Amygdala (tissue), 56 donors: ENCODE results near the gene UTS2B.
A peak's percentile ranks its signal among the peaks of the same experiment; 100 is the strongest.

Experiments used
- DNase-seq, 56 donors: peaks; one replicate each; lab custom pipeline; 2025; lab: John Stamatoyannopoulos, UW

Gene UTS2B

DNA sequence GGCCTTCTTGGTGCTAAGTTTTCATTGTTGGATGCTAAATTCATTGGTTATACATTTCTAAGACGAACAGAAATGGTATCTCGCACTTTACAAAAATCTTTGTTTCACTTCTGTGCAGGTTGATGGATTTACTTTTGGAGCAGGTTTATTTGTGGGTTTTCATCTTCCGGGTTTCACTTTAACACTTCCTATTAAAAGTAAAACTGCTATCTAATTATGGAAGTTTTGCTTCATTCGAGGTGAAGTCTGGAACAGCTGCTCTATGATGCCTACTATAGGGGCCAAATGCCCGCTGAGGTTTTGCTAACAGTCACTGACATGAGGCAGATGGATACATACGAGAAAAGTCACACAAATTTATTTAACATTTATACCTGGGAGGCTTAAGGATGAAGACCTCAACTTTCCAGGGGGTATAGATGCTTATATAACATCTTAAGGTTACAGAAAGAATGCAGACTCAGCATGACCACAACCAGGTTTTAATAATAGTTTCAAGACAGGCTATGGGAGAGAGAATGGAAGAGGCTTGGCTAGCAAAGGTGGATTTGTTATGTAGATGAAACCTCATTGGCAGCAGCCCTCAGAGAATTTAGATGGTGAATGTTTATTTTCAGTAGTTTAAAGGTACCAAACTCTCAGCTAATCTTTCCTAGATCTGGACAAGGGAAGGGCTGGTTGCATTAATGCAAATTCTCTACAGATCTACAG is 77.1 kb downstream of the UTS2B start:
- no peak for DNase-seq

DNA sequence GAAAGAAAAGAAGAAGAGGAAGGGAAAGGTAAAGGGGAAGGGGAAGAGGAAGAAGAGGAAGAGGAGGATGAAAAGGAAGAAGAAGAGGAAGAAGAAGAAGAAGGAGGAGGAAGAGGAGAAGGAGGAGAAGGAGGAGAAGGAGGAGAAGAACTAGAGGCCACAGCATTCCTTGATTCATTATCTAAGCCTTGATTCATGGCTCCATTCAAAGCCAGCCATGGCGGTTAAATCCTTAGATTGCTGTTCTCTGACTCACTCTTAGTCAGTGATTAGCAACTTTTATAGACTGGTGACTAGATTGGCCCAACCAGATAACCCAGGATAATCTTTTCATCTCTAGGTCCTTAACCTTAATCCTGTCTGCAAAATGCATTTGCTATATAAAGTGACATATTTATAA is 83.7 kb downstream of the UTS2B start:
- no peak for DNase-seq

DNA sequence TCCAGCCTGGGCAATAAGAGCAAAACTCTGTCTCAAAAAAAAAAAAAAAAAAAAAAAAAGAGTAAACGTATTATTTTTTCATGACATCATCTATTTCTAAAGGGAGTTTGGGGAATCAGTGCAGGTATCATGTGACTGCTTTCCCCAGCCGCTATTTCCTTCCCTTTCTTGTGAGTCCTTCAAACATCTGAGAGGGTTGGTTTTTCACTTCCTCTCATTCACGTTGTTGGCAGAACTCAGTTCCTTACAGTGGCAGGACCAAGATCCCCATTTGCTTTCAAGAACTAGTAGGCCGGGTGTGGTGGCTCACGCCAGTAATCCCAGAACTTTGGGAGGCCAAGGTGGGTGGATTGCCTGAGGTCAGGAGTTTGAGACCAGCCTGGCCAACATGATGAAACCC is 84.3 kb downstream of the UTS2B start:
- DNase-seq, result peak in 4 of 56 donors; percentile 11 to 46 (median 32)

DNA sequence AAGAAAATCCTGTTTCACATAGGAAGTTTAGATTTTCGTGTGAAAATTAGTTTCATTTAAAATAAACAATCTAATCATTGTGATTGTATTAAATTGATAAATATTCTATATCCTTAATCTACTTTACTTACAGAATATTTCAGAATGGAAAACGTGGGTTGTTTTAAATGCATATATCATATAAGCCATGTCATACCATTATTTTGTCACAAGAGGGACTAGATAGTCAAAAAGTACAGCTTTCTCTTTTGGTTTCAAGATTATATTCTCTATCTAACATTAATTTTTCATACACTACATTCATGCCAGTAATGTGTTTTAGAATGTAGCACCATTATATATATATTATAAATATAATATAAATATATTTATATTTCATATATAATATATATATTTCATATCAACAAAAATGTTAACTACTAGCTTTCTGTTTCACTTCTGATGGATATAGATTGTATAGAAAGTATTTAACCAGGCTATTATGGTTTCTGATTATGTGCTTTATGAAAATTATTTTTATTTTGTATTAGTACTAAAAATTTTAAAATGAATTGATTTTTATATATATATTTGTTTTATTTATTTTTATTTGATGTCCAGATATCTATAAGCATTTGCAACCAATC is 86.0 kb downstream of the UTS2B start:
- no peak for DNase-seq

DNA sequence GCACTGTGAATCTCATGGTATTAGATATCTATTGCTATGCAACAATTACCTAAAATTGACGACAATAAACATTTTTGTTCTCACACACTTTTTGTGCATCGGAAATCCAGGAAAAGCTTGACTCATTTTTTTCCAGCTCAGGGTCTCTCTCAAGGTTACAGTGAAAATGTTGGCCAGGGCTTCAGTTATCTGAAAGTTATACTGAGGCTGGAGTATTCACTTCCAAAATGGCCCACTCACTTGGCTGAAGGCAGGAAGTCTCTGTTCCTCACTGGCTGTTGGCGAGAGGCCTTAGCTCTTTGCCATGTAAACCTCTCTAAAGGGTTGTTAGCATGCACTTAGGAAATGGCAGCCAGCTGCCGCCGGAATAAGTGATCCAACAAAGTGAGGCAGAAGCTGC is 89.8 kb downstream of the UTS2B start:
- DNase-seq, result peak in 1 of 56 donors; percentile 7

DNA sequence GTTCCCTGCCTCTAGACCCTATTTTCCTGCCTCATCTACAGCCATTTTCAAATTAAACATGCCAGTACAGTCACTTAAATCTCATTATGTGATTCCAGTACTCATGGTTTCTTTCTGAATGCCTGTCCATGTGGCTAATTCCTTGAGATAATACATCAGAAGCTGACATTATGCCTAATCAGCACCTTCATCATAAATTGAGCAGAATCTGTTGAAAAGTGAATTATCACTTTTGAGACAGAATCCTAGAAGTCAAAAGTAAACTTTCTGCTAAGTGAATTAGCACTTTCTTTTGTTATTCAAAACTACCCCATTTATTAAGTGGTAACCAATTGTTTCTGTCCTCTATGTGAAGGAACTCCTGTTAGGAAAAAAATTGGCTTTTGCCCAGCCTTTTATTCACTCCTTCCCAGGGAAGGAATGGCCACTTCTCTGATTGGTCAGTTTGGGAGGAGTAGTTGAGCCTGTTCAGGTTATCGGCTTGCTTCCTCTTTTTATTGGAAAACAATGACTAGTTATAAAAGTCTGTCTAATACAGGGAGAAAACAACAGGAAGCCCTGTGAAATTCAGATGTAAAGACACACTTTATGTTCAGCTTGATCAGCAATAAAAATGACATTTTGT is 90.8 kb downstream of the UTS2B start:
- no peak for DNase-seq

DNA sequence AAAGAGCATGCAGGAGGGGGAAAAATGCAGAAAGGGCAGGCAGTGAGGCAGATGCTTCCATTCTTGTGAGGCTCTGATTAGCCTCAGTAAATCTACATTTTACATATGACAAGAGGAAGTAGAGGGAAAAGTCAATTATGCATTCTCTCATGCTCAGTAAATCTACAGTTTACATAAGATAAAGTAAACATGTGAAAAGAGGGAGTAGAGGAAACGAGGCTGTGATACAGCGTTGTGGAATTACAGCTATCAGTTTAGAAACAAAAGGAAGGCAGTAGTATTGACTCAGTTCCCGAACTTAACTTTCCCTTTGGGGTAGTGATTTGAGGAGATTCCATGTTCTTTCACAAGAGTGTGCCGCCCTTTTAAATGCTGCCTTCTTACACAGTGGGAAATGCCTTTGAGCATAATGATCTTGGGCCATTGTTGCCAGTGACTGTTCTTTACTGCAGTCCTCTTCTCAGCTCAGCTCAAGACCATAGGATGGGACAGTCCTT is 92.0 kb downstream of the UTS2B start:
- no peak for DNase-seq

DNA sequence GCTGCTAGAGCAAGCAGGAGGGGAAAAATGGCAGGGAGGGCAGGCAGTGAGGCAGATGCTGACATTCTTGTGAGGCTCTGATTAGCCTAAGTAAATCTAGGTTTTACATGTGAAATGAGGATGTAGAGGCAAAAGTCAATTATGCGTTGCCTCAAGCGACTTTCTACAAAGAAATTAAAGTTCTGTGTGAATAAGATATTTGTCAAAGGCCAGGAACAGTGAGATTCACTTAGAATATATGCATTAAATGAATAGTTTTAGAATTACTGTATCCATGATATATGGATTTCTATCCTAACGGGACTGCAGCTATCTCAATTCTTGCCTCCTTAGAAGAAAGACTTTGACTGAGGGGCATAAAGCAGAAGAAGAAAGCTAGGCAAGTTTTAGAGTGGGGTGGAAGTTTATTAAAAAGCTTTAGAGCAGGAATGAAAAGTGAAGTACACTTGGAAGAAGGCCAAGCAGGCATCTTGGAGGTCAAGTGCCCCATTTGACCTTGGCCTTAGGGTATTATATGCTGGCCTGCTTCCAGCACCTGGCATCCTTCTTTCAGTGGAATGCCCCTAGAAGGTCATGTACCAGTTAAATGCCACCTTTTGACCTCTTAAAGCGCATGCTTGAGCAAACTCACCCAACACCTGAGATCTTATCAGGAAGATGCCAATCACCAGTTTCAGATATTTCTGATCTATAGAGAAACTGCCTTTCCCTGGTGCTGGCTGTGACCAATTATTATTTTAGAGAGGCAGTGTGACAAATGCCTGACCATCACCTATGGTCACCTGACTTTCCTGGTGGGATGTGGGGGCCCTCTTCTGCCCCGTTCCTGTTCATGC is 93.1 kb downstream of the UTS2B start:
- no peak for DNase-seq

DNA sequence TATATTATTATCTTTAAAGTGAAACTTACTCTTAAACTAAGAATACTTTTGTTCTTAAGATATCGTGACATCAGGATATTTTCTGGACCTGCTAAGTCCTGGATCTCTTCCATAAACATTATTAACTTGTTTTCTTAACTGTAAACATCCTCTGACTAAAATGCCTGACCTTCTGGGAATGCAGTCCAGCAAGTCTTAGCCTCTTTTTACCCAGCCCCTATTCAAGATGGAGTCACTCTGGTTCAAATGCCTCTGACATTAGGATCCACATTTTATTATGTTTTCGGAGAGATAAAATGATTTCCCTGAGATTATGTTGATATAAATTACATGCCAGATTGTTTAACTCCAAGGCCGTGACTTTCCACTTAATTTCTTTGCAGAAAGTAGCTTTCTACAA is 93.7 kb downstream of the UTS2B start:
- DNase-seq, result no peak

DNA sequence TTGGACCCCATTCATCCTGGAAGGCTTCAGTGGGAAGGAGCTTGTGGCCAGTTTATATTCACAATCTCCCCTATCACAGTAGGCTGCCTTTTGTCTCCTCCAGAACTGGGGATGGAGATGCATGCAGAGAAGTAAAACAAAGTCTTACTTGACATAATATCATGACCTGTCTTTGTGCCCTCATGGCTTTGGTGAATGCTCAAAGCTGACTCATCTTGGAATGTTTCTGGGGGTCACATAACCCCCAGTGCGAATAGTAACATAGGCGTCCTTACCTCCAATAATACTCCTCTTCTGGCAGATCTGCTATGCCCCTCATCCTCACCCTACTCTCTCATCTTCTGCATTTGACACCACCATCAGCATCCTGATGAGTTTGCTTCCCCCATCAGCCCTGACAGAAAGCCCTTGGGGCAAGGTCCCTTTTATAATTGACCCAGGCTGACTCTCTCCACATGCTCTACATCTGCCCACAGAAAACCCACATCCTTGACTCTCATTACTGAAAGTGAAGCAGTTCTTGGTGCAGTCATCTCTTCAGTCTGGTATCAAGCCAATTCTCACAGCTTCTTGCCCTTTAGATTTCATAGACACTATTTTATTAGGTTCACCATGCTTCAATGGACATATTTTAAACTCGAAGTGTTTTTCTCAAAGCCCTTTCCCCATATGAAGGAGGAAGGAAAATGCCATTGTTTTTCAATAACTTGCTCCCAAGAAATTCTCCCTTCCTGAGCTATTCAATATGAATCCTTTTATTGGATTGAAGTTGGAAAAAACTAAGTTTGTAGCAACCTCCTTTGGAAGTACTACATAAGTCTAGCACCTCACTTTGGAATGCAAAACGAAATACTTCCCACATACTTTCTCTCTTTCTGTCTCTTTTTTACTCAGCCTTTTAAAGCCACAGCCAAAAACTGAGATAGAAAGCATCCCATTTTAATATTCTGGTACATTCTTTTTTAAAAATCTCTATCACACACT is 94.7 kb downstream of the UTS2B start:
- DNase-seq, result no peak

DNA sequence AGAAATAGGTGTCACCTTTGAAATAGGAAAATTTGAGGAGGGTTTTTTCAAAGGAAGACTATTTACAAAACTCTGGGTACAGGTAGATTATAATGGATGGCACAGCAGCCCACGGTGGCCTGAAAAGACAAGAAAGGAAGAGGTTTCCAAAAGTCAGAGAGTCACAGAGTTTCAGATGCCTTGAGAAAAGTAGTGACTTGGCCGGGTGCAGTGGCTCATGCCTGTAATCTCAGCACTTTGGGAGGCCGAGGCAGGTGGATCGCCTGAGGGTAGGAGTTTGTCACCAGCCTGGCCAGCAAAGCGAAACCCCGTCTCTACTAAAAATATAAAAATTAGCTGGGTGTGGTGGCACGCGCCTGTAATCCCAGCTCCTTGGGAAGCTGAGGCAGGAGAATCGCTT is 96.1 kb downstream of the UTS2B start:
- DNase-seq, result no peak

DNA sequence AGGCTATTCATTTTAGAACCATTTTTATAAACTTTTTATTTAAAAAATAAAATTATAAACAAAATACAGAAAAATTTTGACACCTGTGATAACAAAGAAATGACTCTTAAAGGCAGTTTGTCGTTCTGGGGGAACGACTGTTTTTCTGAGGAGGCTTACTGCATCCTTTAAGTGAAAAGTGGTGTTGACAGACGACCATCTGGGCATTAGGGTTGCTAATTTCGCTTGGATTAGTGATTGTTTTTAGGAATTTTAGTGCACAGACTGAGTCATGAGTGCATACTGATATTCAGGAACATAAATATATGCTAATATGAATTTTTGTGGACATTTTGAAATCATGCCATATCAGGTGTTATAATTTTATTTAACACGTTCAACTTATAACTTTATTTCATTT is 102.8 kb downstream of the UTS2B start:
- DNase-seq, result no peak

DNA sequence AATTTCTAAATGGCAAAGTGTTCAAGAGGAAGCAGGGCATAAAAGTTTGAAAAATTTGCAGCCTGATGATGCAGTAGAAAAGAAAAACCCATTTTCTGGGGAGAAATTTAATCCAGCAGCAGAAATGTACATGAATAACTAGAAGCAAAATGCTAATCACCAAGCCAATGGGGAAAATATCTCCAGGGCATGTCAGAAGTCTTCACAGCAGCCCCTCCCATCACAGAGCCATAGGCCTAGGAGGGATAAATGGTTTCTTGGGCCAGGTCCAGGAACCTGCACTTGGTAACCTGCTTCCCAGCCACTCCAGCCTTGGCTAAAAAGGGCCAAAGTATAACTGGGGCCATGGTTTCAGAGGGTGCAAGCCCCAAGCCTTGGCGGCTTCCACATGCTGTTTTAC is 108.7 kb downstream of the UTS2B start:
- DNase-seq, result no peak

DNA sequence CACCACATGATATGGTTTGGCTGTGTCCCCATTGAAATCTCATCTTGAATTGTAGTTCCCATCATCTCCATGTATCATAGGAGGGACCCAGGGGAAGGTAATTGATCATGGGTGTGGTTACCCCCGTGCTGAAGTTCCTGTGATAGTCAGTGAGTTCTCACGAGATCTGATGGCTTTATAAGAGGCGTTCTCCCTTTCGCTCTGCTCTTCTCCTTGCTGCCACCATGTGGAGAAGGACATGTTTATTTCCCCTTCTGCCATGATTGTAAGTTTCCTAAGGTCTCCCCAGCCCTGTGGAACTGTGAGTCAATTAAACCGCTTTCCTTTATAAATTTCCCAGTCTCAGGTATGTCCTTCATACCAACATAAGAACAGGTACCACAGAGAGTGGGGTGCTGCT is 109.4 kb downstream of the UTS2B start:
- DNase-seq, result no peak

DNA sequence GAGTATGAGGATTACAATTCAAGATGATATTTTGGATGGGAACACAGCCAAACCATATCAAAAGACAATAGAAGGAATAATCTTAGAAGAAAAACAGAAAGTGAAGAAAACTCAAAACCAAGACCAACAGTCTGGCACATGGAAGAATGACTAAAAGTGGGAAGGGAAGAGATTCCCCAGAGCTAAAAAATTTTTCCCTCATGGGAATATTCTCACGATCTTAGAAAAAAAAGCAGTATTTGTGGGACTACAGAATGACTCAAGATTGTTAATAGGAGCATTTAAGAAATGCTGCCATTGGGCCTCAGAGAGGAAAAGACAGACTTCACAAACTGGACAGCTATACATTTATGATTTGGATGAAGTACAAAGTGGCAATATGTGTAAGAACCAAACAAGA is 113.0 kb downstream of the UTS2B start:
- DNase-seq, result no peak
